ENCODE data around the gene CTBP1.
"Not testable (repeated sequence)": the region's sequence is repeated elsewhere in the genome, so short reads cannot be mapped to it uniquely, and the experiment has no call there.

CTBP1 gene

GRCh38 chr4:1248245-1249147, at the start of gene CTBP1:
Gene CTBP1, minus strand, starts transcription at chr4:1249130. Its CDS starts 7,799 bp downstream, at chr4:1241331.
- DNase-seq (ENCODE audit: low read depth), result peak; percentile 81

GRCh38 chr4:1298461-1298860, 49.5 kb upstream of the CTBP1 start:
- no peak for DNase-seq (ENCODE audit: low read depth)

- DNase-seq (ENCODE audit: low read depth), result no peak
Observed at GRCh38 chr4:1297456-1298325, 48.8 kb upstream of the CTBP1 start.

GRCh38 chr4:1297023-1297395, 48.1 kb upstream of the CTBP1 start:
- no peak for DNase-seq (ENCODE audit: low read depth)

- no peak for DNase-seq (ENCODE audit: low read depth)
Observed at GRCh38 chr4:1296324-1297022, 47.5 kb upstream of the CTBP1 start.

- DNase-seq (ENCODE audit: low read depth), result no peak
Observed at GRCh38 chr4:1295405-1296055, 46.6 kb upstream of the CTBP1 start.

- DNase-seq (ENCODE audit: low read depth), result no peak
Observed at GRCh38 chr4:1294891-1295290, 46.0 kb upstream of the CTBP1 start.

GRCh38 chr4:1294424-1294823, 45.5 kb upstream of the CTBP1 start:
- DNase-seq (ENCODE audit: low read depth), result no peak

GRCh38 chr4:1293991-1294390, 45.1 kb upstream of the CTBP1 start:
- DNase-seq (ENCODE audit: low read depth), result no peak

GRCh38 chr4:1293531-1293941, 44.6 kb upstream of the CTBP1 start:
- DNase-seq (ENCODE audit: low read depth), result no peak

GRCh38 chr4:1292703-1293011, 43.7 kb upstream of the CTBP1 start:
- not testable (repeated sequence) for DNase-seq (ENCODE audit: low read depth)

- DNase-seq (ENCODE audit: low read depth), result no peak
Observed at GRCh38 chr4:1291996-1292702, 43.2 kb upstream of the CTBP1 start.

- DNase-seq (ENCODE audit: low read depth), result no peak
Observed at GRCh38 chr4:1291091-1291490, 42.2 kb upstream of the CTBP1 start.

GRCh38 chr4:1290165-1290977, 41.4 kb upstream of the CTBP1 start:
- DNase-seq (ENCODE audit: low read depth), result no peak

- peak; percentile 94 for DNase-seq (ENCODE audit: low read depth)
Observed at GRCh38 chr4:1289207-1290164, 40.6 kb upstream of the CTBP1 start, which contains the start of gene MAEA. Gene MAEA, plus strand, starts transcription at chr4:1289891. Its CDS starts 23 bp downstream, at chr4:1289914.

GRCh38 chr4:1288786-1289185, 39.9 kb upstream of the CTBP1 start:
- DNase-seq (ENCODE audit: low read depth), result no peak

- no peak for DNase-seq (ENCODE audit: low read depth)
Observed at GRCh38 chr4:1285790-1286553, 37.0 kb upstream of the CTBP1 start.

GRCh38 chr4:1285151-1285789, 36.3 kb upstream of the CTBP1 start:
- DNase-seq (ENCODE audit: low read depth), result no peak
